Measurements from ENCODE around the gene ATP13A5.

Gene ATP13A5

DNA sequence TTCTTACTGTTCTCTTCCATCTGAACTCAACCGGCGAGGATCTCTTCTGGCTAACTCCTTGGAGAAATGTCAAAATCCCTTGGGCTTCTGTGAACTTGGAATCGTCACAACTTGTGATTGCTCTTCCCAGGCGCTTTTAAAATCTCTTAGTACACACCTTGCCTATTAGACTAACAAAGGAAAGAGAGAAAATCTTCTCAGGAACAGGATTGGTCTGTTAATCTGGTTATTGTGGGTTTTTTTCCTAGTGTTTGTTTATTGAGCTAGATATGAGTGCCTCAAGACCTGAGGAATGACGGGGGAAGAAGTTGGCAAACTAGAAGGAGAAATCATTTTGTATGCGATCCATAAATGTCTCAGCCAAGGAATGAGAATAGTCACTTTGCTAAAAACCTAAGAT is at the start of gene ATP13A5:
ATP13A5 (minus strand) TSS at position 48 of the 400 bp plus-strand sequence; CDS start at position 20, 28 bp downstream.
- no peaks in the 10 kb centered on the region for H3K36me3 ChIP-seq (replicated peaks)
- no peak within 1 kb of the TSS for H3K4me3 ChIP-seq (ENCODE audit: low read depth, low read length)
- H3K27ac ChIP-seq, result no peak within 1 kb of the TSS
- H3K27me3 ChIP-seq (replicated peaks), result no peaks in the 10 kb centered on the region
- no peak for DNase-seq
- in situ Hi-C loops (cut with HindIII; ENCODE audit: low pct_ligation_motif_present, low sequenced_read_pairs), result no loop called here
- no peak for TF ChIP-seq CTCF (IDR thresholded peaks at IDR 0.05; ENCODE audit: low read depth, low read length, missing control alignments)

GRCh38 chr3:193418576-193419373 is 40.2 kb upstream of the ATP13A5 start:
- no peak overlapping the region for H3K27ac ChIP-seq
- DNase-seq, result no peak
- no peak for TF ChIP-seq CTCF (IDR thresholded peaks at IDR 0.05; ENCODE audit: low read depth, low read length, missing control alignments)
- in situ Hi-C loops (cut with HindIII; ENCODE audit: low pct_ligation_motif_present, low sequenced_read_pairs), result no loop called here
- no peaks in the 10 kb centered on the region for H3K27me3 ChIP-seq (replicated peaks)
- H3K4me3 ChIP-seq (ENCODE audit: low read depth, low read length), result no peak overlapping the region
- no peaks in the 10 kb centered on the region for H3K36me3 ChIP-seq (replicated peaks)

GRCh38 chr3:193416629-193417028 is 38.1 kb upstream of the ATP13A5 start:
- no peak for DNase-seq
- no peak for TF ChIP-seq CTCF (IDR thresholded peaks at IDR 0.05; ENCODE audit: low read depth, low read length, missing control alignments)
- Histone ChIP-seq H3K27ac (no peak overlapping the region), H3K4me3 (ENCODE audit: low read depth, low read length) (no peak overlapping the region), H3K27me3 (replicated peaks) (no peaks in the 10 kb centered on the region), H3K36me3 (replicated peaks) (no peaks in the 10 kb centered on the region)
- in situ Hi-C loops (cut with HindIII; ENCODE audit: low pct_ligation_motif_present, low sequenced_read_pairs), result no loop called here

GRCh38 chr3:193407688-193408087 is 29.1 kb upstream of the ATP13A5 start:
- Histone ChIP-seq H3K27ac (no peak overlapping the region), H3K4me3 (ENCODE audit: low read depth, low read length) (no peak overlapping the region), H3K27me3 (replicated peaks) (no peaks in the 10 kb centered on the region), H3K36me3 (replicated peaks) (no peaks in the 10 kb centered on the region)
- DNase-seq, result no peak
- in situ Hi-C loops (cut with HindIII; ENCODE audit: low pct_ligation_motif_present, low sequenced_read_pairs), result no loop called here
- no peak for TF ChIP-seq CTCF (IDR thresholded peaks at IDR 0.05; ENCODE audit: low read depth, low read length, missing control alignments)

DNA sequence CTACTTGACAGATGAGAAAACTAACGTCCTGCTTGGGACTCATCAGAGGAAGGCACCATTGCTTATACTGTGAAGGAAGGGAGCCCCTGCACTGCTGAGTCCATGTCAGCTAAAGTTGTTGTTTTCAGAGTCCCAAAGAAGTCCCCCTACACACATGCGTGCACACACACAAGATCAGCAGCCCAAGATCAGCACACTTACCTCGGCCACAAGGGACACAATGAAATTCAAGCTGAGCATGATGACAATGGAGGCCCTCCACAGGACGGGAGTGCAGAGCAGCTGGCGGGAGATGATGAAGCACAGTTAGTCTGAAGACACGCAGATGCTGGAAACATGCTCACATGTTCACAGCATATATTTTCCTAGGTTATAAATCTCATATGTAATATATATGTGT is 28.6 kb upstream of the ATP13A5 start:
- DNase-seq, result no peak
- Histone ChIP-seq H3K36me3 (replicated peaks) (no peaks in the 10 kb centered on the region), H3K4me3 (ENCODE audit: low read depth, low read length) (no peak overlapping the region), H3K27me3 (replicated peaks) (no peaks in the 10 kb centered on the region), H3K27ac (no peak overlapping the region)
- in situ Hi-C loops (cut with HindIII; ENCODE audit: low pct_ligation_motif_present, low sequenced_read_pairs), result no loop called here
- TF ChIP-seq CTCF (IDR thresholded peaks at IDR 0.05; ENCODE audit: low read depth, low read length, missing control alignments), result no peak

- Histone ChIP-seq H3K36me3 (replicated peaks) (no peaks in the 10 kb centered on the region), H3K27me3 (replicated peaks) (no peaks in the 10 kb centered on the region), H3K4me3 (ENCODE audit: low read depth, low read length) (no peak overlapping the region), H3K27ac (no peak overlapping the region)
- in situ Hi-C loops (cut with HindIII; ENCODE audit: low pct_ligation_motif_present, low sequenced_read_pairs), result no loop called here
- no peak for DNase-seq
- TF ChIP-seq CTCF (IDR thresholded peaks at IDR 0.05; ENCODE audit: low read depth, low read length, missing control alignments), result no peak
Observed at GRCh38 chr3:193403307-193403706, 24.8 kb upstream of the ATP13A5 start.

All from brain microvascular endothelial cell (primary cell).